Gastrocnemius medialis (tissue), 4 donors: Measurements from ENCODE around the gene POLR2J3.
"Not testable (repeated sequence)": the region's sequence is repeated elsewhere in the genome, so short reads cannot be mapped to it uniquely, and the experiment has no call there.

Experiments
- CTCF ChIP-seq, 5 experiments: fragments of 450-650 bp in 3 of 5; fragments of 200-600 bp in 2 of 5; sonication (generic) in 2 of 5; IDR thresholded peaks in 4 of 5; conservative IDR thresholded peaks in 1 of 5; 1 replicate in 4 of 5; 2 replicates in 1 of 5; pipeline ENCODE4 v1.5.1; 2016 to 2019; ENCODE audit warnings: antibody characterized with exemption in 5 of 5, mild to moderate bottlenecking in 3 of 5, moderate library complexity in 3 of 5
- POLR2A ChIP-seq, 2 donors: fragments of 450-650 bp; IDR thresholded peaks; one replicate each; pipeline ENCODE4 v1.6.1; 2017; ENCODE audit warnings: antibody characterized with exemption in 2 of 2, mild to moderate bottlenecking in 2 of 2, moderate library complexity in 2 of 2

DNA sequence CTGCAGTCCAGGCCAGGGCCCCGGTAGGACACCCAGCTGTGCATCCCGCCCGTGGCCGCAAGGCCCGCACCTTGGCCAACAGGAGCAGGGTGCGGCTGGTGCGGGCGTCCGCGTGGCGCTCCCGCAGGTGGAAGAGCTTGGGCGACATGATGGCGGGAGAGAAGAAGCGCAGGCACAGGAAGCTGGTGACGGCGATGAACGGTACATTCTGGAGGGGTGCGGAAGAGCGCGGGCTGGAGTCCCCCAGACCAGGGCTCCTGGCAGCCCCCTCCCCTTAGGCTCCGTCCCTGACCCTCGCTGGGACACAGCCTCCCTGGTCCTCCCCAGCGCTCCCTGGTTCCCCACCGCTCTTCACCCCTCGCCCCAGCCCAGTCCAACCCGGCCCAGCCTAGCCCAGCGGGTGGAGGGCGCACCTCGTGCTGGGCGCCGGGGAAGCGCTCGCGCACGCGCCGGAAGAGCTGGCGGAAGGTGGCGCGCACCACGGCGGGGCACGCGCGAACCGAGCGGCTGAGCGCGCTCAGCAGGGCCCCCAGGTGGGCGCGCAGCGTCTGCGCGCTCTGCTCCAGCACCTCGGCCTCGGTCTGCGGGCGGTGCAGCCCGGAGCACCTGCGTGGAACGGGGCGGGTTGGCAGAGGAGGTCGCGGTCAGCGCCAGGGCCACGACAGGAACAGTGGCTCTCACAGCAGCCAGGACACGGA is 21.4 kb upstream of the POLR2J3 start:
- TF ChIP-seq POLR2A (IDR thresholded peaks at IDR 0.05); CTCF (IDR thresholded peaks at IDR 0.05 in 4 of 5, conservative IDR thresholded peaks at IDR 0.05 in 1 of 5): not testable (repeated sequence)
